SK-N-SH (cell line): Measurements from ENCODE around the gene NKX3-2. TPM values are rescaled to one million over a fixed set of nuclear protein-coding genes. Genes with fewer than 3 reads are reported as not detected.

ENCODE experiments used
- CTCF ChIA-PET: fragments of 300-600, 350-600 bp; formaldehyde crosslinking; extraction: SDS; loops from one replicate; lab custom pipeline; 2021; lab: Yijun Ruan, JAX
- POLR2A ChIA-PET: fragments of 350-600 bp; sonication (Branson Sonifier 250); formaldehyde crosslinking; extraction: SDS; loops from one replicate; lab custom pipeline; 2020; ENCODE audit warnings: antibody characterized with exemption, inconsistent platforms; lab: Yijun Ruan, JAX
- DNase-seq: peaks from one replicate; pipeline ENCODE4 v3.0.0; 2012
- H2AFZ ChIP-seq: fragments of 200-600 bp; sonication (generic); 2 replicates; pipeline ENCODE4 v1.8.1; 2016; ENCODE audit warnings: antibody characterized with exemption, mild to moderate bottlenecking, low read depth
- H3F3A ChIP-seq: fragments of 200-600 bp; sonication (generic); replicated peaks from 2 replicates; pipeline ENCODE3; 2016; ENCODE audit warnings: antibody characterized with exemption, mild to moderate bottlenecking; ENCODE audit not compliant: insufficient read depth
- H3K27ac ChIP-seq, 2 experiments: fragments of 200-500 bp in 1 of 2; fragments of 200-600 bp in 1 of 2; sonication (Bioruptor generic) in 1 of 2; sonication (generic), shearing (Covaris generic) in 1 of 2; 2 replicates each; pipeline versions ENCODE4 v1.5.1 to v1.6.1; 2014 to 2016; ENCODE audit warnings: low read depth in 2 of 2, inconsistent platforms in 1 of 2, low read length in 1 of 2, mild to moderate bottlenecking in 1 of 2, mixed read lengths in 1 of 2
- H3K27me3 ChIP-seq: fragments of 200-600 bp; sonication (generic), shearing (Covaris generic); 2 replicates; pipeline ENCODE4 v1.6.1; 2016; ENCODE audit warnings: mixed run types; ENCODE audit not compliant: insufficient read depth
- H3K36me3 ChIP-seq, 2 experiments: fragments of 200-500 bp in 1 of 2; fragments of 200-600 bp in 1 of 2; sonication (Bioruptor generic) in 1 of 2; sonication (generic) in 1 of 2; replicated peaks in 1 of 2; 2 replicates each; pipeline versions ENCODE3 to v1.5.1; 2014 to 2016; ENCODE audit warnings: low read length in 1 of 2, mild to moderate bottlenecking in 1 of 2; ENCODE audit not compliant: insufficient read depth in 2 of 2, control insufficient read depth in 1 of 2
- H3K4me1 ChIP-seq, 2 experiments: fragments of 200-500 bp in 1 of 2; fragments of 200-600 bp in 1 of 2; sonication (Bioruptor generic) in 1 of 2; sonication (generic), shearing (Covaris generic) in 1 of 2; 2 replicates each; pipeline versions ENCODE4 v1.5.1 to v1.6.1; 2014 to 2016; ENCODE audit warnings: low read depth in 1 of 2, low read length in 1 of 2, mixed run types in 1 of 2; ENCODE audit not compliant: insufficient read depth in 2 of 2, control insufficient read depth in 1 of 2
- H3K4me2 ChIP-seq: fragments of 200-600 bp; sonication (generic), shearing (Covaris generic); 2 replicates; pipeline ENCODE4 v1.6.1; 2017; ENCODE audit warnings: mixed run types
- H3K4me3 ChIP-seq, 2 experiments: fragments of 200-500 bp in 1 of 2; fragments of 200-600 bp in 1 of 2; sonication (Bioruptor generic) in 1 of 2; sonication (generic), shearing (Covaris generic) in 1 of 2; 2 replicates each; pipeline versions ENCODE4 v1.5.1 to v1.8.1; 2014 to 2016; ENCODE audit warnings: low read depth in 2 of 2, inconsistent platforms in 1 of 2, low read length in 1 of 2, mild to moderate bottlenecking in 1 of 2, mixed read lengths in 1 of 2, moderate library complexity in 1 of 2
- H3K79me2 ChIP-seq: fragments of 200-600 bp; sonication (generic); 2 replicates; pipeline ENCODE4 v1.8.1; 2017; ENCODE audit warnings: mild to moderate bottlenecking; ENCODE audit not compliant: insufficient read depth
- H3K9ac ChIP-seq: fragments of 200-600 bp; sonication (generic); 2 replicates; pipeline ENCODE4 v1.6.1; 2017; ENCODE audit warnings: mixed run types
- H3K9me2 ChIP-seq: fragments of 200-600 bp; sonication (generic); 2 replicates; pipeline ENCODE4 v1.6.1; 2017; ENCODE audit warnings: mixed run types
- H3K9me3 ChIP-seq: fragments of 200-600 bp; sonication (generic); 2 replicates; pipeline ENCODE4 v1.6.1; 2017; ENCODE audit warnings: mixed run types, mild to moderate bottlenecking, moderate library complexity
- H4K20me1 ChIP-seq: fragments of 200-600 bp; sonication (generic); 2 replicates; pipeline ENCODE4 v1.6.1; 2017; ENCODE audit warnings: mild to moderate bottlenecking, mixed run types; ENCODE audit not compliant: insufficient read depth
- CHD2 ChIP-seq: fragments of 150-350 bp; IDR thresholded peaks from 2 replicates; pipeline ENCODE4 v1.6.1; 2018; ENCODE audit warnings: low read length; ENCODE audit not compliant: partially characterized antibody
- FOSL2 ChIP-seq: IDR thresholded peaks from 2 replicates; pipeline ENCODE4 v1.4.0; 2012; ENCODE audit warnings: low read depth, mild to moderate bottlenecking, moderate library complexity, borderline replicate concordance
- FOXJ3 ChIP-seq: sonication (generic); formaldehyde crosslinking; IDR thresholded peaks from 2 replicates; pipeline ENCODE4 v1.5.1; 2020; ENCODE audit warnings: mild to moderate bottlenecking, missing genetic modification reagents
- FOXM1 ChIP-seq: IDR thresholded peaks from 2 replicates; pipeline ENCODE4 v1.4.0; 2012; ENCODE audit warnings: low read depth, mild to moderate bottlenecking
- GATA2 ChIP-seq: sonication (generic); formaldehyde crosslinking; IDR thresholded peaks from 2 replicates; pipeline ENCODE4 v1.5.0; 2020; ENCODE audit warnings: mild to moderate bottlenecking, missing genetic modification reagents
- JUND ChIP-seq: IDR thresholded peaks from 2 replicates; pipeline ENCODE4 v1.4.0; 2012
- MEF2A ChIP-seq: IDR thresholded peaks from 2 replicates; pipeline ENCODE4 v1.4.0; 2012; ENCODE audit warnings: low read depth, borderline replicate concordance
- NFIC ChIP-seq: IDR thresholded peaks from 2 replicates; pipeline ENCODE4 v1.4.0; 2012; ENCODE audit warnings: borderline replicate concordance
- RAD21 ChIP-seq: IDR thresholded peaks from 2 replicates; pipeline ENCODE4 v1.6.1; 2012; ENCODE audit warnings: mild to moderate bottlenecking, low read length
- SMC3 ChIP-seq: IDR thresholded peaks from 2 replicates; pipeline ENCODE4 v1.6.1; 2012; ENCODE audit warnings: low read depth, low read length, improper control_type of control experiment
- TCF12 ChIP-seq: IDR thresholded peaks from 2 replicates; pipeline ENCODE4 v1.4.0; 2012
- TEAD4 ChIP-seq: IDR thresholded peaks from 2 replicates; pipeline ENCODE4 v1.4.0; 2012; ENCODE audit warnings: mild to moderate bottlenecking, borderline replicate concordance; ENCODE audit not compliant: insufficient read depth
- WGBS: methylation state at CpG from one replicate; pipeline ENCODE4 v1.1.6; 2017; ENCODE audit warnings: low lambda C conversion rate; 5-methylcytosine and 5-hydroxymethylcytosine counted together
- polyA plus RNA-seq, 3 experiments: library from polyadenylated mRNA; depleted of rRNA; stranded (reverse); fragments of >200 nt; gene quantifications; 2 replicates each; pipeline ENCODE4 v1.2.3, GENCODE V29; 2012
- TF ChIP-seq, protein P1 (sequence below): IDR thresholded peaks from 2 replicates; pipeline ENCODE4 v1.4.0; 2012; ENCODE audit warnings: low read depth, borderline replicate concordance
- TF ChIP-seq, protein P2 (sequence below): fragments of 150-350 bp; IDR thresholded peaks from 2 replicates; pipeline ENCODE4 v1.6.1; 2016; ENCODE audit warnings: mild to moderate bottlenecking, low read depth, low read length
- TF ChIP-seq, protein P3 (sequence below): IDR thresholded peaks from 2 replicates; pipeline ENCODE4 v1.6.1; 2012; ENCODE audit warnings: mild to moderate bottlenecking, low read depth, low read length, moderate library complexity
- TF ChIP-seq, protein P4 (sequence below): fragments of 200-600 bp; sonication (generic); IDR thresholded peaks from 2 replicates; pipeline ENCODE4 v1.6.1; 2017; ENCODE audit warnings: antibody characterized with exemption, mild to moderate bottlenecking, moderate library complexity
- TF ChIP-seq, protein P5 (sequence below): IDR thresholded peaks from 2 replicates; pipeline ENCODE4 v1.4.0; 2012; ENCODE audit warnings: low read depth

The NKX3-2 gene
- polyA plus RNA-seq, 1 of the 3 experiments (the other 2 are of a cell fraction): 0.15 TPM

GRCh38 chr4:13530823-13531624 is 13.3 kb downstream of the NKX3-2 start:
- Histone ChIP-seq H3K9me2 (no peaks in the 10 kb centered on the region), H3K4me1 (no peaks in the 10 kb centered on the region; a peak in 1 of 4 replicates), H3K4me2 (no peak overlapping the region), H3K4me3 (no peak overlapping the region), H3K9ac (no peak overlapping the region), H3F3A (peaks cover 3% of the 10 kb centered on the region), H3K9me3 (no peaks in the 10 kb centered on the region), H3K79me2 (no peaks in the 10 kb centered on the region), H3K27me3 (peaks cover 92% of the 10 kb centered on the region), H4K20me1 (no peaks in the 10 kb centered on the region), H2AFZ (no peak overlapping the region), H3K27ac (no peak overlapping the region), H3K36me3 (no peaks in the 10 kb centered on the region)
- ChIA-PET CTCF (interaction anchor here (1.1 to 2.2 kb wide), 6 partner anchors 9 to 679 kb away, joined by 3 to 8 read pairs (median 5); no protein-coding TSS in a partner anchor), POLR2A (no interaction called here)
- WGBS: 17% methylated on average over 35 of the region's 35 CpGs
- DNase-seq: peak; percentile 22
- no peak for TF ChIP-seq JUND
- no peak for TF ChIP-seq CHD2
- TF ChIP-seq, protein P1, sequence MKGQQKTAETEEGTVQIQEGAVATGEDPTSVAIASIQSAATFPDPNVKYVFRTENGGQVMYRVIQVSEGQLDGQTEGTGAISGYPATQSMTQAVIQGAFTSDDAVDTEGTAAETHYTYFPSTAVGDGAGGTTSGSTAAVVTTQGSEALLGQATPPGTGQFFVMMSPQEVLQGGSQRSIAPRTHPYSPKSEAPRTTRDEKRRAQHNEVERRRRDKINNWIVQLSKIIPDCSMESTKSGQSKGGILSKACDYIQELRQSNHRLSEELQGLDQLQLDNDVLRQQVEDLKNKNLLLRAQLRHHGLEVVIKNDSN: no peak
- no peak for TF ChIP-seq SMC3
- TF ChIP-seq, protein P2, sequence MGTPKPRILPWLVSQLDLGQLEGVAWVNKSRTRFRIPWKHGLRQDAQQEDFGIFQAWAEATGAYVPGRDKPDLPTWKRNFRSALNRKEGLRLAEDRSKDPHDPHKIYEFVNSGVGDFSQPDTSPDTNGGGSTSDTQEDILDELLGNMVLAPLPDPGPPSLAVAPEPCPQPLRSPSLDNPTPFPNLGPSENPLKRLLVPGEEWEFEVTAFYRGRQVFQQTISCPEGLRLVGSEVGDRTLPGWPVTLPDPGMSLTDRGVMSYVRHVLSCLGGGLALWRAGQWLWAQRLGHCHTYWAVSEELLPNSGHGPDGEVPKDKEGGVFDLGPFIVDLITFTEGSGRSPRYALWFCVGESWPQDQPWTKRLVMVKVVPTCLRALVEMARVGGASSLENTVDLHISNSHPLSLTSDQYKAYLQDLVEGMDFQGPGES: no peak
- no peak for TF ChIP-seq FOXM1
- no peak for TF ChIP-seq FOXJ3 (CRISPR knock-in tag)
- TF ChIP-seq, protein P3, sequence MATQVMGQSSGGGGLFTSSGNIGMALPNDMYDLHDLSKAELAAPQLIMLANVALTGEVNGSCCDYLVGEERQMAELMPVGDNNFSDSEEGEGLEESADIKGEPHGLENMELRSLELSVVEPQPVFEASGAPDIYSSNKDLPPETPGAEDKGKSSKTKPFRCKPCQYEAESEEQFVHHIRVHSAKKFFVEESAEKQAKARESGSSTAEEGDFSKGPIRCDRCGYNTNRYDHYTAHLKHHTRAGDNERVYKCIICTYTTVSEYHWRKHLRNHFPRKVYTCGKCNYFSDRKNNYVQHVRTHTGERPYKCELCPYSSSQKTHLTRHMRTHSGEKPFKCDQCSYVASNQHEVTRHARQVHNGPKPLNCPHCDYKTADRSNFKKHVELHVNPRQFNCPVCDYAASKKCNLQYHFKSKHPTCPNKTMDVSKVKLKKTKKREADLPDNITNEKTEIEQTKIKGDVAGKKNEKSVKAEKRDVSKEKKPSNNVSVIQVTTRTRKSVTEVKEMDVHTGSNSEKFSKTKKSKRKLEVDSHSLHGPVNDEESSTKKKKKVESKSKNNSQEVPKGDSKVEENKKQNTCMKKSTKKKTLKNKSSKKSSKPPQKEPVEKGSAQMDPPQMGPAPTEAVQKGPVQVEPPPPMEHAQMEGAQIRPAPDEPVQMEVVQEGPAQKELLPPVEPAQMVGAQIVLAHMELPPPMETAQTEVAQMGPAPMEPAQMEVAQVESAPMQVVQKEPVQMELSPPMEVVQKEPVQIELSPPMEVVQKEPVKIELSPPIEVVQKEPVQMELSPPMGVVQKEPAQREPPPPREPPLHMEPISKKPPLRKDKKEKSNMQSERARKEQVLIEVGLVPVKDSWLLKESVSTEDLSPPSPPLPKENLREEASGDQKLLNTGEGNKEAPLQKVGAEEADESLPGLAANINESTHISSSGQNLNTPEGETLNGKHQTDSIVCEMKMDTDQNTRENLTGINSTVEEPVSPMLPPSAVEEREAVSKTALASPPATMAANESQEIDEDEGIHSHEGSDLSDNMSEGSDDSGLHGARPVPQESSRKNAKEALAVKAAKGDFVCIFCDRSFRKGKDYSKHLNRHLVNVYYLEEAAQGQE: no peak
- TF ChIP-seq, protein P4, sequence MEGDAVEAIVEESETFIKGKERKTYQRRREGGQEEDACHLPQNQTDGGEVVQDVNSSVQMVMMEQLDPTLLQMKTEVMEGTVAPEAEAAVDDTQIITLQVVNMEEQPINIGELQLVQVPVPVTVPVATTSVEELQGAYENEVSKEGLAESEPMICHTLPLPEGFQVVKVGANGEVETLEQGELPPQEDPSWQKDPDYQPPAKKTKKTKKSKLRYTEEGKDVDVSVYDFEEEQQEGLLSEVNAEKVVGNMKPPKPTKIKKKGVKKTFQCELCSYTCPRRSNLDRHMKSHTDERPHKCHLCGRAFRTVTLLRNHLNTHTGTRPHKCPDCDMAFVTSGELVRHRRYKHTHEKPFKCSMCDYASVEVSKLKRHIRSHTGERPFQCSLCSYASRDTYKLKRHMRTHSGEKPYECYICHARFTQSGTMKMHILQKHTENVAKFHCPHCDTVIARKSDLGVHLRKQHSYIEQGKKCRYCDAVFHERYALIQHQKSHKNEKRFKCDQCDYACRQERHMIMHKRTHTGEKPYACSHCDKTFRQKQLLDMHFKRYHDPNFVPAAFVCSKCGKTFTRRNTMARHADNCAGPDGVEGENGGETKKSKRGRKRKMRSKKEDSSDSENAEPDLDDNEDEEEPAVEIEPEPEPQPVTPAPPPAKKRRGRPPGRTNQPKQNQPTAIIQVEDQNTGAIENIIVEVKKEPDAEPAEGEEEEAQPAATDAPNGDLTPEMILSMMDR: no peak
- TF ChIP-seq GATA2 (CRISPR knock-in tag): no peak
- no peak for TF ChIP-seq RAD21
- no peak for TF ChIP-seq TEAD4
- TF ChIP-seq TCF12: no peak
- no peak for TF ChIP-seq MEF2A
- no peak for TF ChIP-seq NFIC
- TF ChIP-seq, protein P5, sequence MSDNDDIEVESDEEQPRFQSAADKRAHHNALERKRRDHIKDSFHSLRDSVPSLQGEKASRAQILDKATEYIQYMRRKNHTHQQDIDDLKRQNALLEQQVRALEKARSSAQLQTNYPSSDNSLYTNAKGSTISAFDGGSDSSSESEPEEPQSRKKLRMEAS: no peak
- no peak for TF ChIP-seq FOSL2
